Activated gamma-delta T cell treated with Interleukin-2 at 50 U/mL for 16 hours (primary cell): ENCODE results near the gene ADAMTS6.
"Not testable (repeated sequence)": the region's sequence is repeated elsewhere in the genome, so short reads cannot be mapped to it uniquely, and the experiment has no call there.

ENCODE experiments used
- DNase-seq: peaks from one replicate; pipeline ENCODE4 v3.0.0-alpha.2; 2020

The ADAMTS6 gene

GRCh38 chr5:65194871-65195270 lies 286.8 kb downstream of the ADAMTS6 start:
- no peak for DNase-seq

DNA sequence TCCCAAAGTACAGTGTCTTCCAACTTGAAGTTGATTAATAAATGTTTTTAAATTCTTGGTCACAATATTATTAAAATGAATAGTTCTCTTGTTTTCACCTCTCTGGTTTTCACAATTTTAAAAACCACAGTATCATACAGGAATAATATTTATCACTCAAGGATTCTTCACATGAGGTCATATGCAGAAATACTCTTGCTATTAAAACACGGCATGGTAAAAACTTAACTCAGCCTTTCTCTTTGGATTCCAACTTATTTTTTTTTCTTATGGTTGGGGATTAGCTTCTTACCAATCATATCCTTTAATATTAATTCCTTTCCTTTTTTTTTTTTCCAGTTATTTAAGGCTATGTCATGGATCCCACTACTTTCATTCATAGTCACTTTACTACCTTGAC lies 289.4 kb downstream of the ADAMTS6 start:
- no peak for DNase-seq

- no peak for DNase-seq
Observed at GRCh38 chr5:65191554-65192135, 290.1 kb downstream of the ADAMTS6 start.

DNA sequence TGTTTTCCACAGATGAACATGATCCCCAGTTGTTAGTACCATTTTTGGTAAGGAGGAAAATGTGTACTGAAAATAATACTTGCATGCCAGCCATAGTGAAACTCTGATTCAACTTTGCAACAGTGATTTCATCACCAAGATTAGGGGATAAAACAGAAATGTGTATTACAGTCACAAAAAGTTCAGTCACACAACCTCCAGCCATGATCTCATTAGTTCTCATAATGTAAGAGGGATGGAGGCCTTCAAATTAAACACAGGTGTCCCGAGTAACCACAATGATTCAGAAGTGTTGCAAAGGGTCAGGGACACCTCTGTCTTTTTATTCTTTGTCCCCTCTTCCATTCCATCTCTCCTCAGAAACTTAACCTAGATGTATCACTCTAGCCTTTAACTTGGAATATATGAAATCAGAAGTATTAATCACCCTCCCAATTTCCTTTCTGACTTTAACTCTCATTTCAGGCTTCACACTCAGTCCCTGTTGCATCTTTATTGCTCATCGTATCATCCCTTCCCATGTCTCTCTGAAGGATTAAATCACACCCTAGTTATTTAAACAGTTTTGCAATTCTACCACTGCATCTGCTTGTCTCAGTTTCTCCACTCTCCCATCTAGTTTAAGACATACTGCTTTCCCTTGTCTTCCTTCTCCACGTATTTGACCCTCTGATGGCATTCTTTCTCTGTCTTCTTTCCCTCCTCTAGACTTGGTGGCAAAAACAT lies 291.2 kb downstream of the ADAMTS6 start:
- no peak for DNase-seq

DNA sequence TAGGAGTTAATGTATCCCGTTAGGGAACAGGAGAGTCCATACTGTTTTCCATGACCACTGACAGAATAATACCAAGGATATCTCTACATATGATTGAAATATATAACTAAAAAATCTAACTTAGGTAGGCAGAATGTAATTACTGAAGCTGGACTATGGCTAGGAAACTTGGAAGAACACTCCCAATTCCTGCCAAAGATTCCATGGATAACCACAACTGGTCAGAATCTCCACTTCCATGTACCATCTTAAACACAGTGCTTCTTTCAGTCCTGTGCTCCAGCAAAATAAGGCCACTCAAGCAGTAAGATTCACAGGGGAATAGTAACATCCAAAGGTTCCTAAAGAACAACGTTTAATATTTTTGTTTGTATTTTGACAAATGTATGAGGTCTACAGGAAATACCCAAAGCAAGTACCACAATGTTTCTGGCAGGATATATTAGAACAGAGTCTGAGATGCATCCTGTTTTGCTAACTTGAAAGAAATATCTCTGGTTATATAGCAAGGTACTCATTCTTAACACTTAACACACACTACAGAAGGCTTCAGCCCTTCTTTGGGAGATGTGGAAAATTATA lies 295.0 kb downstream of the ADAMTS6 start:
- no peak for DNase-seq

- DNase-seq, result no peak
Observed at GRCh38 chr5:65185468-65185867, 296.3 kb downstream of the ADAMTS6 start.

GRCh38 chr5:65184780-65185179 lies 296.9 kb downstream of the ADAMTS6 start:
- no peak for DNase-seq

DNA sequence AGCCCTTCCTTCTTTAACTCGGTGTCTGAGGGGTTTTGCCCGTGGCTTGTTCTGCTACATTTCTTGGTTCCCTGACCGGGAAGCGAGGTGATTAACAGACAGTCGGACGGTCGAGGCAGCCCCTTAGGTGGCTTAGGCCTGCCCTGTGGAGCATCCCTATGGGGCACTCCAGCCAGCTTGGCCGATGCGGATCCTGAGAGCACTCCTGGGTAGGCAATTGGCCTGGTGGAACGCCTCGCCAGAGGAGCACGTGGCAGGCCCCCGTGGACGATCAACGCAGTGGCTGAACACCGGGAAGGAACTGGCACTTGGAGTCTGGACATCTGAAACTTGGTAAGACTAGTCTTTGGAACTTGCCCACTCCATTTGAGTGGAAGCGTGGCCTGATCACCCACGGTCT lies 307.5 kb downstream of the ADAMTS6 start:
- DNase-seq, result not testable (repeated sequence)

- DNase-seq, result no peak
Observed at GRCh38 chr5:65173130-65173525, 308.6 kb downstream of the ADAMTS6 start.

GRCh38 chr5:65172486-65173129 lies 309.1 kb downstream of the ADAMTS6 start:
- DNase-seq, result no peak

DNA sequence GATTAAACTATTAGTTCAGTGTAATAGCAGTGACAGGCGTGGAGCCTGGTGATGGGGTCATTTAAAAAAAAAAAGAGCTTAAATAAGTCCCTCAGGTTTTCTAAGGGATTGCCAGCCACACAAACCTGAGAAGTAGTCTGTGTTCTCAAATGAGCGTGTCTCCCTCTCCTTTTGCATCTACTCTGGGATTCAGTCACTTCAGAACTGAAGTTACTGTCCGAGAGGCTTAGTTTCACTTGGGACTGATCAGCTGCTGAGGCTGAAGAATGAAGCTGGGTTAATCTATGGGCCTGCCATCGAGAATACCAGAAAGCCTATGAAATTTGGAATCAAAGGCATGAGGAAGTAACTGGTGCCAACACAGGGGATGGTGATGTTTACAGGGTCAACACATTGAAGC lies 310.1 kb downstream of the ADAMTS6 start:
- no peak for DNase-seq

GRCh38 chr5:65163698-65164097 lies 318.0 kb downstream of the ADAMTS6 start:
- no peak for DNase-seq

- no peak for DNase-seq
Observed at GRCh38 chr5:65161655-65162054, 320.1 kb downstream of the ADAMTS6 start.

GRCh38 chr5:65157906-65158603 lies 323.7 kb downstream of the ADAMTS6 start:
- DNase-seq, result no peak

GRCh38 chr5:65156933-65157332 lies 324.8 kb downstream of the ADAMTS6 start:
- no peak for DNase-seq

- no peak for DNase-seq
Observed at GRCh38 chr5:65152131-65152530, 329.6 kb downstream of the ADAMTS6 start.

GRCh38 chr5:65151614-65152013 lies 330.1 kb downstream of the ADAMTS6 start:
- DNase-seq, result no peak

DNA sequence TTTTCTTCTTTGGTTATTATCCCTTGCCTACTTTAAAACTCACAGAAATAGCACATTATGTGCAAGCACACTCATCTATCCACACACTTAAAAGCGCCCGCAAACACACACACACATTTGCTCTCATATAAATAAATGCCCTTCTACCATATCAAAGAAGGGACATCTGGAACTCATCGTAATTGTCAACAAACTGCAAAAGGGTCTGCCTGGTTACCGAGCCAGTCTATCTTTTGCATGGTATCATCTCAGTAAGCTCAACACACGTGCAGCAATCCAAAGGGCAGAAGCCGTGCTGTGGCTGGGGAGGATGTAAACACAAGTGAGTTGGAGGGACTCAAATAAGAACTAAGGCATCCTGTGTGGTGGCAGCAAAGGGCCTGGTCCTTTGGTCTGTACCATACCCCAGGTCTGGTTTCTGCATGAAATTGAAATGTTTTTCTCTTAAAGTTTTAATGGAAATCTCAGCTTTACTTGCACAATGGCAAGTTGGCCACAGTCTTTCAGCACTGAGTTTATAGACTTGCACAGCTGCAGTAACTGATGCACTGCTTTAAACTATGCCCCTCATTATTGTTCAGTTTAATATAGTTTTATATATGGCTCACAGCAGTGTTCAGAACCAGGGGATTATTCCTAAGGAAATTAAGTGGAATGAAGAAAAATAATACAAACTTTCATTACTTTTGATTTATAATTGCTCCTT lies 331.0 kb downstream of the ADAMTS6 start:
- no peak for DNase-seq

DNA sequence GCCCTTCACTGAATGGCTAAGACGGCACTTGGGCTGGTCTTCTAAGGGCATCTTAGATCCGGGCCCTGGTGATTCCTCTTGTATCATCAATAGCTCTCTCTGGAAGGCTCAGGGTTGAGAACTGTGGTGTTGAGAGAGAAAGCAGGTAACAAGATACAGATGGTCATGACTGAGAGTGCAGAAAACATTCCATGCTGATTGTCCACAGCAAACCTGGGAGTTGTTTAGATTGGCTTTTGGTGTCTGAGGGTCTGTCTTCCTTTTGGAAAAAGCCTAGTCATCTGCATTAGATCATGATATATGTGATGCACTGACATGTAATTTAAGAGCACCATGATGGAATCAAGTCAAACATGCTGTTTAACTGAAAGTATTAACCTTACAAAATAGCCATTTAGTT lies 331.9 kb downstream of the ADAMTS6 start:
- no peak for DNase-seq

- DNase-seq, result no peak
Observed at GRCh38 chr5:65144136-65144871, 337.4 kb downstream of the ADAMTS6 start.

GRCh38 chr5:65142511-65143011 lies 339.2 kb downstream of the ADAMTS6 start:
- no peak for DNase-seq

GRCh38 chr5:65142016-65142415 lies 339.7 kb downstream of the ADAMTS6 start:
- no peak for DNase-seq
